K562 (cell line): ENCODE data around the gene OR10J5. TPM values are rescaled to one million over a fixed set of nuclear protein-coding genes. Genes with fewer than 3 reads are reported as not detected.

Experiments
- ATAC-seq: fragments of 200-7000 bp; cut with Tn5 transposase; 3 replicates; pipeline ENCODE4 v1.9.1; 2020; ENCODE audit warnings: moderate library complexity
- BruUV-seq: library from RNA; stranded (reverse); fragments of 400-500 nt; replicated peaks from 2 replicates; lab custom pipeline; 2021; lab: Mats Ljungman, UMichigan
- CTCF ChIA-PET: fragments of 300-600 bp; formaldehyde crosslinking; extraction: SDS; loops from one replicate; lab custom pipeline; 2021; ENCODE audit warnings: low intra/inter-chr PET ratio; lab: Yijun Ruan, JAX
- POLR2A ChIA-PET: fragments of 300-600, 350-650 bp; sonication (Branson Sonifier 250); formaldehyde crosslinking; extraction: SDS; loops from one replicate; lab custom pipeline; 2021; ENCODE audit warnings: antibody characterized with exemption, inconsistent platforms; lab: Yijun Ruan, JAX
- DNase-seq, 4 experiments: peaks; one replicate each; pipeline versions ENCODE4 v3.0.0 to v3.0.0-alpha.2; 2011 to 2018; ENCODE audit warnings: low spot score in 3 of 4, mixed read lengths in 3 of 4; ENCODE audit errors: extremely low read depth in 1 of 4
- FAIRE-seq: peaks from 2 replicates; lab custom pipeline; 2011; peaks lifted over from hg19 to GRCh38; lab: Jason Lieb, UNC
- H2AFZ ChIP-seq: 2 replicates; pipeline ENCODE4 v1.6.0; 2011; ENCODE audit warnings: low read depth, low read length, control low read depth, inconsistent platforms
- H3K27ac ChIP-seq: fragments of 200-600 bp; 3 replicates; pipeline ENCODE4 v1.8.0; 2011; ENCODE audit warnings: low read depth, mild to moderate bottlenecking, control low read depth, inconsistent platforms, low read length, moderate library complexity, mixed read lengths; ENCODE audit errors: extremely low read depth
- H3K27me3 ChIP-seq, 2 experiments: fragments of 300-600 bp in 1 of 2; 2 replicates in 1 of 2; 3 replicates in 1 of 2; pipeline versions ENCODE4 v1.6.0 to v1.8.0; 2011; ENCODE audit warnings: inconsistent platforms in 2 of 2, low read length in 2 of 2, mild to moderate bottlenecking in 1 of 2, mixed read lengths in 1 of 2, moderate library complexity in 1 of 2; ENCODE audit not compliant: control insufficient read depth in 2 of 2, insufficient read depth in 2 of 2
- H3K36me3 ChIP-seq: fragments of 300-600 bp; 3 replicates; pipeline ENCODE4 v1.8.0; 2011; ENCODE audit warnings: mild to moderate bottlenecking, low read length, inconsistent platforms; ENCODE audit not compliant: control insufficient read depth, insufficient read depth
- H3K4me1 ChIP-seq, 2 experiments: fragments of 200-600 bp in 1 of 2; replicated peaks in 1 of 2; 2 replicates in 1 of 2; 3 replicates in 1 of 2; pipeline versions ENCODE4 v1.5.1 to v1.8.0; 2011; ENCODE audit warnings: inconsistent platforms in 2 of 2, low read length in 2 of 2, mild to moderate bottlenecking in 1 of 2, mixed read lengths in 1 of 2, moderate library complexity in 1 of 2; ENCODE audit not compliant: control insufficient read depth in 2 of 2, insufficient read depth in 2 of 2
- H3K4me2 ChIP-seq: 2 replicates; pipeline ENCODE4 v1.6.1; 2011; ENCODE audit warnings: low read length, control low read depth, inconsistent platforms, mixed read lengths; ENCODE audit not compliant: insufficient read depth
- H3K4me3 ChIP-seq: fragments of 200-600 bp; sonication (generic), shearing (Covaris generic); 2 replicates; pipeline ENCODE4 v1.5.1; 2016; ENCODE audit warnings: control low read depth, inconsistent platforms
- H3K79me2 ChIP-seq: fragments of 200-600 bp; 3 replicates; pipeline ENCODE4 v1.8.0; 2011; ENCODE audit warnings: low read length, inconsistent platforms; ENCODE audit not compliant: control insufficient read depth, insufficient read depth
- H3K9ac ChIP-seq, 2 experiments: 2 replicates each; pipeline versions ENCODE4 v1.6.0 to v1.6.1; 2011; ENCODE audit warnings: low read depth in 2 of 2, low read length in 2 of 2, control low read depth in 1 of 2, inconsistent platforms in 1 of 2, mild to moderate bottlenecking in 1 of 2, mixed read lengths in 1 of 2; ENCODE audit not compliant: insufficient read depth in 1 of 2
- H3K9me1 ChIP-seq: one replicate; pipeline ENCODE4 v1.6.0; 2011; ENCODE audit warnings: inconsistent platforms, mild to moderate bottlenecking, low read length, moderate library complexity; ENCODE audit not compliant: control insufficient read depth, insufficient read depth
- H3K9me3 ChIP-seq: replicated peaks from 2 replicates; pipeline ENCODE4 v1.5.1; 2011; ENCODE audit warnings: low read depth, low read length, inconsistent platforms; ENCODE audit not compliant: control insufficient read depth, insufficient read depth
- H4K20me1 ChIP-seq: replicated peaks from 2 replicates; pipeline ENCODE4 v1.6.1; 2011; ENCODE audit warnings: low read length, inconsistent platforms, mixed read lengths; ENCODE audit not compliant: control insufficient read depth, insufficient read depth
- CEBPG ChIP-seq, 3 experiments: fragments of 200-800 bp in 1 of 3; sonication (Bioruptor generic) in 1 of 3; sonication (generic) in 1 of 3; formaldehyde crosslinking in 1 of 3; IDR thresholded peaks in 2 of 3; conservative IDR thresholded peaks in 1 of 3; 2 replicates each; pipeline versions ENCODE4 v1.6.1 to v1.8.0; 2016 to 2022; ENCODE audit warnings: missing compliant biosample characterization in 2 of 3, missing genetic modification characterization in 2 of 3, mild to moderate bottlenecking in 1 of 3, missing genetic modification reagents in 1 of 3
- MCM2 ChIP-seq: fragments of 450-650 bp; IDR thresholded peaks from 2 replicates; pipeline ENCODE4 v1.6.1; 2017; ENCODE audit warnings: low read depth, mild to moderate bottlenecking
- ZSCAN32 ChIP-seq: fragments of 450-650 bp; formaldehyde crosslinking; IDR thresholded peaks from 2 replicates; pipeline ENCODE4 v1.4.0; 2020; ENCODE audit warnings: mild to moderate bottlenecking, moderate library complexity
- WGBS: fragments of 100-300 bp; shearing (Covaris generic); methylation state at CpG from one replicate; pipeline ENCODE4 v1.1.6; 2016; ENCODE audit warnings: low coverage, mixed read lengths; ENCODE audit not compliant: insufficient coverage; ENCODE audit errors: missing lambda C conversion rate; 5-methylcytosine and 5-hydroxymethylcytosine counted together
- in situ Hi-C: fragments of 300-500 bp; cut with MboI; formaldehyde crosslinking; loops from 4 replicates; pipeline ENCODE4 v1.15.0; 2018; ENCODE audit warnings: inconsistent platforms, mixed read lengths
- intact Hi-C: fragments of 100-400 bp; cut with micrococcal nuclease; formaldehyde crosslinking; loops from 2 replicates; pipeline ENCODE4 v1.14.2; 2022
- polyA plus RNA-seq, 8 experiments: library from polyadenylated mRNA; depleted of rRNA in 4 of 8; stranded (reverse) in 5 of 8; unstranded in 3 of 8; fragments of >200 nt; fragmentation: Nextera tagmentation in 2 of 8; fragmentation: Illumina TruSeq in 1 of 8; extraction: Ambion mirVana in 2 of 8; extraction: Trizol in 1 of 8; gene quantifications; 2 replicates each; pipeline versions ENCODE4 v1.2.1 to v1.2.3, GENCODE V29; 2011 to 2014; ENCODE audit warnings: inconsistent platforms in 1 of 8, missing spikeins in 1 of 8
- total RNA-seq, 7 experiments: library from RNA; depleted of rRNA in 6 of 7; stranded (reverse); fragments of >200 nt in 6 of 7; fragmentation: Illumina TruSeq in 2 of 7; extraction: Trizol in 2 of 7; gene quantifications; 2 replicates each; pipeline versions ENCODE4 v1.2.1 to v1.2.3, GENCODE V29; 2011 to 2021; ENCODE audit warnings: low replicate concordance in 1 of 7
- TF ChIP-seq, protein P1 (sequence below), 2 experiments: fragments of 450-650 bp in 1 of 2; sonication (generic) in 1 of 2; formaldehyde crosslinking in 1 of 2; IDR thresholded peaks in 1 of 2; conservative IDR thresholded peaks in 1 of 2; 2 replicates each; pipeline versions ENCODE4 v1.6.1 to v1.8.1; 2016 to 2023; ENCODE audit warnings: mild to moderate bottlenecking in 2 of 2, moderate library complexity in 2 of 2, inconsistent platforms in 1 of 2, missing genetic modification reagents in 1 of 2

OR10J5 gene
- total and polyA plus RNA-seq, 9 of the 15 experiments (the other 6 are each of a cell fraction or from before 2014, with no cell fraction given) = not detected

GRCh38 chr1:159492575-159493323 is 43.1 kb downstream of the OR10J5 start:
- no peaks in the 10 kb centered on the region for H3K9me3 ChIP-seq
- no peaks in the 10 kb centered on the region for H3K36me3 ChIP-seq
- no peak overlapping the region for H3K4me2 ChIP-seq
- 0% methylated on average over 5 of the region's 5 CpGs for WGBS
- no peaks in the 10 kb centered on the region for H4K20me1 ChIP-seq
- ATAC-seq = no peak
- no peak overlapping the region for H2AFZ ChIP-seq
- DNase-seq = no peak
- ChIA-PET POLR2A (no interaction called here), CTCF (no interaction called here)
- no peaks in the 10 kb centered on the region for H3K79me2 ChIP-seq
- FAIRE-seq = no peak
- TF ChIP-seq ZSCAN32 (CRISPR knock-in tag) (peak; percentile 51; the same call in 1 of the 2 replicates), MCM2 (no peak), CEBPG (CRISPR knock-in tag; IDR thresholded peaks at IDR 0.05) (no peak), CEBPG (tag; conservative IDR thresholded peaks at IDR 0.05 in 1 of 2, IDR thresholded peaks at IDR 0.05 in 1 of 2) (peak; percentile 22 to 79; a peak in 2 of 4 replicates)
- TF ChIP-seq, protein P1, sequence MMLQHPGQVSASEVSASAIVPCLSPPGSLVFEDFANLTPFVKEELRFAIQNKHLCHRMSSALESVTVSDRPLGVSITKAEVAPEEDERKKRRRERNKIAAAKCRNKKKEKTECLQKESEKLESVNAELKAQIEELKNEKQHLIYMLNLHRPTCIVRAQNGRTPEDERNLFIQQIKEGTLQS (IDR thresholded peaks at IDR 0.05) = peak; percentile 23; the same call in 1 of the 2 replicates
- TF ChIP-seq, protein P1 (CRISPR knock-in tag; conservative IDR thresholded peaks at IDR 0.05) = no peak
- in situ Hi-C loops (no loop called here), intact Hi-C loops (no loop called here)
- H3K4me3 ChIP-seq = no peak overlapping the region
- H3K9me1 ChIP-seq = no peaks in the 10 kb centered on the region
- no peaks in the 10 kb centered on the region for H3K4me1 ChIP-seq
- no peak overlapping the region for H3K27ac ChIP-seq
- no TSS peak for BruUV-seq
- no peaks in the 10 kb centered on the region for H3K27me3 ChIP-seq
- no peak overlapping the region for H3K9ac ChIP-seq

Other genes starting within 250 kb of the OR10J5 start
- gene FCER1A, start 233.7 kb downstream of the OR10J5 start, total RNA-seq (2014; rRNA removed) = not detected in 2 replicates
- not detected in 2 replicates for gene FCER1A, start 233.7 kb downstream of the OR10J5 start, total RNA-seq (2014; rRNA removed; fragmentation: Illumina TruSeq; extraction: Trizol)
- gene FCER1A, start 233.7 kb downstream of the OR10J5 start, total RNA-seq (2015; rRNA removed; fragmentation: Illumina TruSeq; extraction: Trizol) = not detected in 2 replicates
- not detected in 2 replicates for gene FCER1A, start 233.7 kb downstream of the OR10J5 start, total RNA-seq (2021)
- not detected in 2 replicates for gene FCER1A, start 233.7 kb downstream of the OR10J5 start, polyA plus RNA-seq (2011; rRNA removed)
- not detected in 2 replicates for gene FCER1A, start 233.7 kb downstream of the OR10J5 start, polyA plus RNA-seq (2014; fragmentation: Illumina TruSeq; extraction: Trizol)
- under 1 TPM in 1 of 2 experiments, not detected in 1; 0.04 TPM for gene FCER1A, start 233.7 kb downstream of the OR10J5 start, polyA plus RNA-seq (2014; fragmentation: Nextera tagmentation; extraction: Ambion mirVana)
- not detected in 2 replicates for gene FCER1A, start 233.7 kb downstream of the OR10J5 start, polyA plus RNA-seq (2014; rRNA removed)
- gene OR10J4, start 103.8 kb downstream of the OR10J5 start, total RNA-seq (2014; rRNA removed) = not detected in 2 replicates
- gene OR10J4, start 103.8 kb downstream of the OR10J5 start, total RNA-seq (2014; rRNA removed; fragmentation: Illumina TruSeq; extraction: Trizol) = not detected in 2 replicates
- not detected in 2 replicates for gene OR10J4, start 103.8 kb downstream of the OR10J5 start, total RNA-seq (2015; rRNA removed; fragmentation: Illumina TruSeq; extraction: Trizol)
- gene OR10J4, start 103.8 kb downstream of the OR10J5 start, total RNA-seq (2021) = not detected in 2 replicates
- not detected in 2 replicates for gene OR10J4, start 103.8 kb downstream of the OR10J5 start, polyA plus RNA-seq (2011; rRNA removed)
- gene OR10J4, start 103.8 kb downstream of the OR10J5 start, polyA plus RNA-seq (2014; fragmentation: Illumina TruSeq; extraction: Trizol) = not detected in 2 replicates
- not detected for gene OR10J4, start 103.8 kb downstream of the OR10J5 start, polyA plus RNA-seq (2014; fragmentation: Nextera tagmentation; extraction: Ambion mirVana)
- gene OR10J4, start 103.8 kb downstream of the OR10J5 start, polyA plus RNA-seq (2014; rRNA removed) = not detected in 2 replicates
- not detected in 2 replicates for gene OR10J1, start 96.3 kb downstream of the OR10J5 start, total RNA-seq (2014; rRNA removed)
- not detected in 2 replicates for gene OR10J1, start 96.3 kb downstream of the OR10J5 start, total RNA-seq (2014; rRNA removed; fragmentation: Illumina TruSeq; extraction: Trizol)
- gene OR10J1, start 96.3 kb downstream of the OR10J5 start, total RNA-seq (2015; rRNA removed; fragmentation: Illumina TruSeq; extraction: Trizol) = not detected in 2 replicates
- not detected in 2 replicates for gene OR10J1, start 96.3 kb downstream of the OR10J5 start, total RNA-seq (2021)
- gene OR10J1, start 96.3 kb downstream of the OR10J5 start, polyA plus RNA-seq (2011; rRNA removed) = not detected in 2 replicates
- gene OR10J1, start 96.3 kb downstream of the OR10J5 start, polyA plus RNA-seq (2014; fragmentation: Illumina TruSeq; extraction: Trizol) = not detected in 2 replicates
- not detected for gene OR10J1, start 96.3 kb downstream of the OR10J5 start, polyA plus RNA-seq (2014; fragmentation: Nextera tagmentation; extraction: Ambion mirVana)
- gene OR10J1, start 96.3 kb downstream of the OR10J5 start, polyA plus RNA-seq (2014; rRNA removed) = not detected in 2 replicates
- gene APCS, start 51.8 kb upstream of the OR10J5 start, total RNA-seq (2014; rRNA removed) = not detected in 2 replicates
- not detected in 2 replicates for gene APCS, start 51.8 kb upstream of the OR10J5 start, total RNA-seq (2014; rRNA removed; fragmentation: Illumina TruSeq; extraction: Trizol)
- not detected in 2 replicates for gene APCS, start 51.8 kb upstream of the OR10J5 start, total RNA-seq (2015; rRNA removed; fragmentation: Illumina TruSeq; extraction: Trizol)
- gene APCS, start 51.8 kb upstream of the OR10J5 start, total RNA-seq (2021) = 0.29 and 0.34 TPM in 2 replicates
- gene APCS, start 51.8 kb upstream of the OR10J5 start, polyA plus RNA-seq (2011; rRNA removed) = not detected in 2 replicates
- gene APCS, start 51.8 kb upstream of the OR10J5 start, polyA plus RNA-seq (2014; fragmentation: Illumina TruSeq; extraction: Trizol) = not detected in 2 replicates
- gene APCS, start 51.8 kb upstream of the OR10J5 start, polyA plus RNA-seq (2014; fragmentation: Nextera tagmentation; extraction: Ambion mirVana) = not detected
- not detected in 2 replicates for gene APCS, start 51.8 kb upstream of the OR10J5 start, polyA plus RNA-seq (2014; rRNA removed)
- gene CRP, start 178.6 kb upstream of the OR10J5 start, total RNA-seq (2014; rRNA removed) = not detected in 2 replicates
- not detected in 2 replicates for gene CRP, start 178.6 kb upstream of the OR10J5 start, total RNA-seq (2014; rRNA removed; fragmentation: Illumina TruSeq; extraction: Trizol)
- not detected in 2 replicates for gene CRP, start 178.6 kb upstream of the OR10J5 start, total RNA-seq (2015; rRNA removed; fragmentation: Illumina TruSeq; extraction: Trizol)
- gene CRP, start 178.6 kb upstream of the OR10J5 start, total RNA-seq (2021) = 0.69 and 0.98 TPM in 2 replicates
- not detected in 2 replicates for gene CRP, start 178.6 kb upstream of the OR10J5 start, polyA plus RNA-seq (2011; rRNA removed)
- gene CRP, start 178.6 kb upstream of the OR10J5 start, polyA plus RNA-seq (2014; fragmentation: Illumina TruSeq; extraction: Trizol) = not detected in 2 replicates
- not detected for gene CRP, start 178.6 kb upstream of the OR10J5 start, polyA plus RNA-seq (2014; fragmentation: Nextera tagmentation; extraction: Ambion mirVana)
- gene CRP, start 178.6 kb upstream of the OR10J5 start, polyA plus RNA-seq (2014; rRNA removed) = not detected in 2 replicates
- gene DUSP23, start 245.0 kb upstream of the OR10J5 start, total RNA-seq (2014; rRNA removed) = 31.8 and 49.6 TPM in 2 replicates
- 13.2 and 13.7 TPM in 2 replicates for gene DUSP23, start 245.0 kb upstream of the OR10J5 start, total RNA-seq (2014; rRNA removed; fragmentation: Illumina TruSeq; extraction: Trizol)
- gene DUSP23, start 245.0 kb upstream of the OR10J5 start, total RNA-seq (2015; rRNA removed; fragmentation: Illumina TruSeq; extraction: Trizol) = 15.8 and 19.9 TPM in 2 replicates
- 27.7 and 31.6 TPM in 2 replicates for gene DUSP23, start 245.0 kb upstream of the OR10J5 start, total RNA-seq (2021)
- gene DUSP23, start 245.0 kb upstream of the OR10J5 start, polyA plus RNA-seq (2011; rRNA removed) = 11.2 and 12.9 TPM in 2 replicates
- gene DUSP23, start 245.0 kb upstream of the OR10J5 start, polyA plus RNA-seq (2014; fragmentation: Illumina TruSeq; extraction: Trizol) = 8.7 and 12.9 TPM in 2 replicates
- gene DUSP23, start 245.0 kb upstream of the OR10J5 start, polyA plus RNA-seq (2014; fragmentation: Nextera tagmentation; extraction: Ambion mirVana) = 1 to 10 TPM; 1.0 to 3.0 TPM
- gene DUSP23, start 245.0 kb upstream of the OR10J5 start, polyA plus RNA-seq (2014; rRNA removed) = 34.8 and 36.2 TPM in 2 replicates